ENCODE results near the gene ATG101. TPM values are rescaled to one million over a fixed set of nuclear protein-coding genes. Genes with fewer than 3 reads are reported as not detected.
"Not testable (repeated sequence)": the region's sequence is repeated elsewhere in the genome, so short reads cannot be mapped to it uniquely, and the experiment has no call there.

Gene ATG101
- total and polyA plus RNA-seq, 2 donors, result 36.7 to 43.3 TPM

GRCh38 chr12:52096332-52097044 is 26.7 kb downstream of the ATG101 start:
- Histone ChIP-seq H3K9me3 (ENCODE audit: control insufficient read depth in 2 of 2, insufficient read depth in 1 of 2, low read length in 1 of 2) (no peaks in the 10 kb centered on the region), H3K27ac (ENCODE audit: low read depth in 1 of 2, low read length in 1 of 2) (no peak overlapping the region), H3K4me1 (ENCODE audit: control insufficient read depth in 2 of 2, insufficient read depth in 2 of 2, low read length in 2 of 2) (peaks cover 10 to 14% of the 10 kb centered on the region in 2 donors), H3K27me3 (ENCODE audit: control insufficient read depth in 2 of 2, insufficient read depth in 1 of 2, low read length in 1 of 2) (no peaks in the 10 kb centered on the region), H3K4me3 (ENCODE audit: low read length in 2 of 2) (no peak overlapping the region), H3K36me3 (ENCODE audit: control insufficient read depth in 2 of 2, insufficient read depth in 2 of 2, low read length in 1 of 2) (no peaks in the 10 kb centered on the region)
- no peak for DNase-seq (ENCODE audit: low read depth in 6 of 9, low spot score in 9 of 9)
- 97% methylated on average over 15 of the region's 15 CpGs for WGBS

GRCh38 chr12:52097045-52097666 is 27.4 kb downstream of the ATG101 start:
- Histone ChIP-seq H3K27ac (ENCODE audit: low read depth in 1 of 2, low read length in 1 of 2) (no peak overlapping the region), H3K4me3 (ENCODE audit: low read length in 2 of 2) (no peak overlapping the region), H3K27me3 (ENCODE audit: control insufficient read depth in 2 of 2, insufficient read depth in 1 of 2, low read length in 1 of 2) (no peaks in the 10 kb centered on the region), H3K36me3 (ENCODE audit: control insufficient read depth in 2 of 2, insufficient read depth in 2 of 2, low read length in 1 of 2) (no peaks in the 10 kb centered on the region), H3K9me3 (ENCODE audit: control insufficient read depth in 2 of 2, insufficient read depth in 1 of 2, low read length in 1 of 2) (no peaks in the 10 kb centered on the region), H3K4me1 (ENCODE audit: control insufficient read depth in 2 of 2, insufficient read depth in 2 of 2, low read length in 2 of 2) (peaks cover 3 to 8% of the 10 kb centered on the region in 2 donors)
- 89% methylated on average over 21 of the region's 21 CpGs for WGBS
- no peak for DNase-seq (ENCODE audit: low read depth in 6 of 9, low spot score in 9 of 9)

GRCh38 chr12:52104431-52105089 is 34.8 kb downstream of the ATG101 start:
- not testable (repeated sequence) for H3K27me3 ChIP-seq (ENCODE audit: control insufficient read depth in 2 of 2, insufficient read depth in 1 of 2, low read length in 1 of 2); DNase-seq (ENCODE audit: low read depth in 6 of 9, low spot score in 9 of 9); H3K27ac ChIP-seq (ENCODE audit: low read depth in 1 of 2, low read length in 1 of 2); H3K4me3 ChIP-seq (ENCODE audit: low read length in 2 of 2); H3K9me3 ChIP-seq (ENCODE audit: control insufficient read depth in 2 of 2, insufficient read depth in 1 of 2, low read length in 1 of 2); H3K4me1 ChIP-seq (ENCODE audit: control insufficient read depth in 2 of 2, insufficient read depth in 2 of 2, low read length in 2 of 2); H3K36me3 ChIP-seq (ENCODE audit: control insufficient read depth in 2 of 2, insufficient read depth in 2 of 2, low read length in 1 of 2)
- WGBS, result 75% methylated on average over 10 of the region's 10 CpGs

GRCh38 chr12:52116222-52117125 is 46.7 kb downstream of the ATG101 start:
- Histone ChIP-seq H3K27me3 (ENCODE audit: control insufficient read depth in 2 of 2, insufficient read depth in 1 of 2, low read length in 1 of 2) (peaks cover 2 to 11% of the 10 kb centered on the region in 2 donors), H3K27ac (ENCODE audit: low read depth in 1 of 2, low read length in 1 of 2) (peak overlapping the region in 1 of 2 donors; percentile 27), H3K4me1 (ENCODE audit: control insufficient read depth in 2 of 2, insufficient read depth in 2 of 2, low read length in 2 of 2) (peaks cover 5 to 29% of the 10 kb centered on the region in 2 donors)
- H3K9me3 ChIP-seq (ENCODE audit: control insufficient read depth in 2 of 2, insufficient read depth in 1 of 2, low read length in 1 of 2); H3K4me3 ChIP-seq (ENCODE audit: low read length in 2 of 2); DNase-seq (ENCODE audit: low read depth in 6 of 9, low spot score in 9 of 9); H3K36me3 ChIP-seq (ENCODE audit: control insufficient read depth in 2 of 2, insufficient read depth in 2 of 2, low read length in 1 of 2): not testable (repeated sequence)
- 64% methylated on average over 18 of the region's 18 CpGs for WGBS

GRCh38 chr12:52117806-52118475 is 48.2 kb downstream of the ATG101 start:
- not testable (repeated sequence) for H3K36me3 ChIP-seq (ENCODE audit: control insufficient read depth in 2 of 2, insufficient read depth in 2 of 2, low read length in 1 of 2); H3K9me3 ChIP-seq (ENCODE audit: control insufficient read depth in 2 of 2, insufficient read depth in 1 of 2, low read length in 1 of 2); DNase-seq (ENCODE audit: low read depth in 6 of 9, low spot score in 9 of 9)
- WGBS, result 94% methylated on average over 20 of the region's 20 CpGs
- Histone ChIP-seq H3K4me1 (ENCODE audit: control insufficient read depth in 2 of 2, insufficient read depth in 2 of 2, low read length in 2 of 2) (peaks cover 5 to 35% of the 10 kb centered on the region in 2 donors), H3K27me3 (ENCODE audit: control insufficient read depth in 2 of 2, insufficient read depth in 1 of 2, low read length in 1 of 2) (peaks cover 2 to 15% of the 10 kb centered on the region in 2 donors), H3K4me3 (ENCODE audit: low read length in 2 of 2) (peak overlapping the region in 1 of 2 donors; percentile 5), H3K27ac (ENCODE audit: low read depth in 1 of 2, low read length in 1 of 2) (peak overlapping the region; percentile 10 to 52)

DNA sequence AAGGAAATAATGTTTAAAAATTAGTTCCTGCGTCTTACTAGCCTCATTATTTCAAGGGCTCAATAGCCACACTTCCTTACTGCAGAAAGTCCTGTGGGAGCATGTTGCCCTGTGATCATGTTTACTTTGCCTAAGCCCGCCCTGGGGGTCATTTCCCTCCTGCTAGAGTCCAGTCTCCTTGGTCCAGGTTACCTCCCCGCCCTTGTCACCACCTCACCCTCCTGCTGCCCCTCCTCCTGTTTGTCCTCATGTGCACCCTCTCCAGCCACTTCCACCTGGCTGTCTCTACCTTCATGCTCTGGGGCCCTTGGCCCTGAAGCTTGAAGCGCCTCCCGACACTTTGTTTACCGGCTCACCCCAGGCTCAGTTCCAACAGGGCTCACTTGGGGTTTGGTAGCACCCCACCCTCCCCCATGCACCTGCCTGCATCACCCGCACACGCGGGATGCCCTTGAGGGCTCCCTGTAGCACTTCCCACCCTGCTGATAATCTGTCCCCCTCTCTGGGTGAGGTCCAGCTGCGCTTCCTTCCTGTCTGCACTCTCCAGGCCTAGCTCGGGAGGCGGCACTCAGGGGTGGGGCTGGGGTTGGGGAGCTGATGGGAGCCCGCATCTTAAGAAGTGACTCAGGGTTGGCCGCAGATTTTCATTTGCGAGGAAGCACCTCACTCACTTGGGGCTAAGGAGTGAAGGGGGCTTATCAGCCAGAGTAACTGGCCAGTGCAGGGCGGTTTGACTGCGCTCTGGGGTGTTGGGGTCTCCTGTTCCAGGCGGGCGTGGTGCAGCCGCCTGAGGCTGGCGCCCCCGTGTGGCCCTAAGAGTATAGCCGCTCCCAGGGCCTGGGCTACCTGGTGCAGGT is 49.8 kb downstream of the ATG101 start:
- H3K9me3 ChIP-seq (ENCODE audit: control insufficient read depth in 2 of 2, insufficient read depth in 1 of 2, low read length in 1 of 2), result peaks cover 0 to 2% of the 10 kb centered on the region in 2 donors
- H3K4me3 ChIP-seq (ENCODE audit: low read length in 2 of 2), result no peak overlapping the region
- H3K4me1 ChIP-seq (ENCODE audit: control insufficient read depth in 2 of 2, insufficient read depth in 2 of 2, low read length in 2 of 2), result peaks cover 5 to 40% of the 10 kb centered on the region in 2 donors
- H3K27ac ChIP-seq (ENCODE audit: low read depth in 1 of 2, low read length in 1 of 2), result no peak overlapping the region
- H3K36me3 ChIP-seq (ENCODE audit: control insufficient read depth in 2 of 2, insufficient read depth in 2 of 2, low read length in 1 of 2), result no peaks in the 10 kb centered on the region
- WGBS, result 25% methylated on average over 23 of the region's 23 CpGs
- peaks cover 0 to 15% of the 10 kb centered on the region in 2 donors for H3K27me3 ChIP-seq (ENCODE audit: control insufficient read depth in 2 of 2, insufficient read depth in 1 of 2, low read length in 1 of 2)
- DNase-seq (ENCODE audit: low read depth in 6 of 9, low spot score in 9 of 9), result peak in 7 of 9 donors; percentile 38 to 74 (median 44)

GRCh38 chr12:52120951-52121823 is 51.4 kb downstream of the ATG101 start:
- Histone ChIP-seq H3K27me3 (ENCODE audit: control insufficient read depth in 2 of 2, insufficient read depth in 1 of 2, low read length in 1 of 2) (peaks cover 0 to 23% of the 10 kb centered on the region in 2 donors), H3K36me3 (ENCODE audit: control insufficient read depth in 2 of 2, insufficient read depth in 2 of 2, low read length in 1 of 2) (no peaks in the 10 kb centered on the region), H3K4me3 (ENCODE audit: low read length in 2 of 2) (no peak overlapping the region), H3K27ac (ENCODE audit: low read depth in 1 of 2, low read length in 1 of 2) (peak overlapping the region in 1 of 2 donors; percentile 61), H3K4me1 (ENCODE audit: control insufficient read depth in 2 of 2, insufficient read depth in 2 of 2, low read length in 2 of 2) (peaks cover 5 to 40% of the 10 kb centered on the region in 2 donors), H3K9me3 (ENCODE audit: control insufficient read depth in 2 of 2, insufficient read depth in 1 of 2, low read length in 1 of 2) (peaks cover 0 to 2% of the 10 kb centered on the region in 2 donors)
- DNase-seq (ENCODE audit: low read depth in 6 of 9, low spot score in 9 of 9), result no peak
- 78% methylated on average over 19 of the region's 19 CpGs for WGBS
